Activated CD8-positive, alpha-beta T cell treated with anti-CD3 and anti-CD28 coated beads, Interleukin-2, amount 10 ng/mL, durations not matched to agents 7 days and 5 days (primary cell): ENCODE data around the gene TNFRSF13B. TPM values are rescaled to one million over a fixed set of nuclear protein-coding genes. Genes with fewer than 3 reads are reported as not detected.
"Not testable (repeated sequence)": the region's sequence is repeated elsewhere in the genome, so short reads cannot be mapped to it uniquely, and the experiment has no call there.

ENCODE experiments used
- ATAC-seq: fragments of 150-1000 bp; cut with Tn5 transposase; one replicate; pipeline ENCODE4 v1.10.0; 2021; ENCODE audit warnings: moderate library complexity
- CTCF ChIA-PET: fragments of 350-600 bp; sonication (Branson Sonifier 250); formaldehyde crosslinking; loops from one replicate; lab custom pipeline; 2021; ENCODE audit warnings: antibody characterized with exemption; lab: Charles Lee
- POLR2A ChIA-PET: fragments of 350-600 bp; sonication (Branson Sonifier 250); formaldehyde crosslinking; loops from one replicate; lab custom pipeline; 2021; ENCODE audit warnings: antibody characterized with exemption; lab: Charles Lee
- DNase-seq: peaks from one replicate; pipeline ENCODE4 v3.0.0-alpha.2; 2020
- H3K27ac Mint-ChIP-seq: one replicate; pipeline ENCODE4 v1.8.0; 2021; ENCODE audit warnings: mild to moderate bottlenecking, mixed read lengths
- H3K27me3 Mint-ChIP-seq: one replicate; pipeline ENCODE4 v1.8.0; 2021; ENCODE audit warnings: low read depth, mixed read lengths
- H3K36me3 Mint-ChIP-seq: one replicate; pipeline ENCODE4 v1.8.0; 2021; ENCODE audit warnings: low read depth, mixed read lengths
- H3K4me1 Mint-ChIP-seq: one replicate; pipeline ENCODE4 v1.8.0; 2021; ENCODE audit warnings: low read depth, mixed read lengths
- H3K4me3 Mint-ChIP-seq: one replicate; pipeline ENCODE4 v1.8.0; 2021; ENCODE audit warnings: mild to moderate bottlenecking, mixed read lengths
- H3K9me3 Mint-ChIP-seq: one replicate; pipeline ENCODE4 v1.8.0; 2022; ENCODE audit warnings: mixed read lengths; ENCODE audit not compliant: insufficient read depth
- total RNA-seq, 2 experiments: library from RNA; stranded (reverse); gene quantifications; one replicate each; pipeline ENCODE4 v1.2.3, GENCODE V29; 2021

Gene TNFRSF13B
- total RNA-seq, 2 experiments from 2014 or later, result not detected

GRCh38 chr17:16961792-16962191 lies 10.1 kb downstream of the TNFRSF13B start:
- Mint-ChIP-seq H3K9me3 (no peaks in the 10 kb centered on the region), H3K27me3 (peaks cover 40% of the 10 kb centered on the region), H3K27ac (no peak overlapping the region), H3K36me3 (no peaks in the 10 kb centered on the region), H3K4me1 (no peaks in the 10 kb centered on the region), H3K4me3 (no peak overlapping the region)
- ATAC-seq (no peak), DNase-seq (no peak)
- ChIA-PET CTCF (no interaction called here), POLR2A (no interaction called here)

GRCh38 chr17:16961022-16961421 lies 10.9 kb downstream of the TNFRSF13B start:
- peaks cover 43% of the 10 kb centered on the region for H3K27me3 Mint-ChIP-seq
- H3K4me3 Mint-ChIP-seq, H3K4me1 Mint-ChIP-seq, ATAC-seq, POLR2A ChIA-PET, DNase-seq, CTCF ChIA-PET, H3K27ac Mint-ChIP-seq, H3K9me3 Mint-ChIP-seq, H3K36me3 Mint-ChIP-seq: not testable (repeated sequence)

- H3K4me3 Mint-ChIP-seq, H3K9me3 Mint-ChIP-seq, ATAC-seq, DNase-seq, H3K4me1 Mint-ChIP-seq, H3K27ac Mint-ChIP-seq, POLR2A ChIA-PET, H3K36me3 Mint-ChIP-seq, CTCF ChIA-PET: not testable (repeated sequence)
- H3K27me3 Mint-ChIP-seq, result peaks cover 35% of the 10 kb centered on the region
These were observed 16.9 kb downstream of the TNFRSF13B start for GRCh38 chr17:16955011-16955410.

- DNase-seq (no peak), ATAC-seq (no peak)
- Mint-ChIP-seq H3K36me3 (no peaks in the 10 kb centered on the region), H3K4me3 (no peak overlapping the region), H3K27ac (no peak overlapping the region), H3K27me3 (peaks cover 31% of the 10 kb centered on the region), H3K4me1 (no peaks in the 10 kb centered on the region), H3K9me3 (no peaks in the 10 kb centered on the region)
- ChIA-PET POLR2A (no interaction called here), CTCF (no interaction called here)
These were observed 17.4 kb downstream of the TNFRSF13B start for GRCh38 chr17:16954521-16954920.

GRCh38 chr17:16953841-16954240 lies 18.1 kb downstream of the TNFRSF13B start:
- ATAC-seq, result no peak
- POLR2A ChIA-PET, result no interaction called here
- peaks cover 27% of the 10 kb centered on the region for H3K27me3 Mint-ChIP-seq

GRCh38 chr17:16953347-16953746 lies 18.6 kb downstream of the TNFRSF13B start:
- no peak overlapping the region for H3K27ac Mint-ChIP-seq
- H3K36me3 Mint-ChIP-seq, result peaks cover 3% of the 10 kb centered on the region
- ChIA-PET POLR2A (no interaction called here), CTCF (no interaction called here)
- H3K27me3 Mint-ChIP-seq, result peaks cover 22% of the 10 kb centered on the region
- no peaks in the 10 kb centered on the region for H3K4me1 Mint-ChIP-seq
- peaks cover 9% of the 10 kb centered on the region for H3K9me3 Mint-ChIP-seq
- no peak overlapping the region for H3K4me3 Mint-ChIP-seq
- DNase-seq (no peak), ATAC-seq (no peak)

More at GRCh38 chr17:16953841-16954240, 18.1 kb downstream of the TNFRSF13B start:
- CTCF ChIA-PET, result no interaction called here
- Mint-ChIP-seq H3K4me1 (no peaks in the 10 kb centered on the region), H3K27ac (no peak overlapping the region), H3K9me3 (peaks cover 6% of the 10 kb centered on the region), H3K4me3 (no peak overlapping the region), H3K36me3 (peaks cover 3% of the 10 kb centered on the region)
- DNase-seq, result no peak

- POLR2A ChIA-PET, result no interaction called here
- Mint-ChIP-seq H3K9me3 (peaks cover 9% of the 10 kb centered on the region), H3K27me3 (peaks cover 22% of the 10 kb centered on the region), H3K27ac (no peak overlapping the region), H3K36me3 (peaks cover 3% of the 10 kb centered on the region), H3K4me3 (no peak overlapping the region), H3K4me1 (no peaks in the 10 kb centered on the region)
- CTCF ChIA-PET, result no interaction called here
- no peak for ATAC-seq
- peak; percentile 6 for DNase-seq
These were observed 19.5 kb downstream of the TNFRSF13B start for GRCh38 chr17:16952401-16952800.

- peaks cover 3% of the 10 kb centered on the region for H3K36me3 Mint-ChIP-seq
- H3K9me3 Mint-ChIP-seq, result peaks cover 9% of the 10 kb centered on the region
- H3K4me1 Mint-ChIP-seq, result no peaks in the 10 kb centered on the region
- H3K27ac Mint-ChIP-seq, result no peak overlapping the region
- DNase-seq, result no peak
- ChIA-PET CTCF (no interaction called here), POLR2A (no interaction called here)
- ATAC-seq, result no peak
- H3K27me3 Mint-ChIP-seq, result peaks cover 8% of the 10 kb centered on the region
- no peak overlapping the region for H3K4me3 Mint-ChIP-seq
These were observed 21.4 kb downstream of the TNFRSF13B start for GRCh38 chr17:16950488-16950887.

- CTCF ChIA-PET, result no interaction called here
- POLR2A ChIA-PET, result no interaction called here
- Mint-ChIP-seq H3K4me1 (no peaks in the 10 kb centered on the region), H3K27ac (no peak overlapping the region), H3K4me3 (no peak overlapping the region), H3K9me3 (peaks cover 9% of the 10 kb centered on the region), H3K36me3 (peaks cover 3% of the 10 kb centered on the region), H3K27me3 (peaks cover 2% of the 10 kb centered on the region)
- ATAC-seq (no peak), DNase-seq (no peak)
These were observed 23.1 kb downstream of the TNFRSF13B start for GRCh38 chr17:16948587-16949376.

GRCh38 chr17:16947470-16947869 lies 24.4 kb downstream of the TNFRSF13B start:
- ATAC-seq, result no peak
- CTCF ChIA-PET, result no interaction called here

GRCh38 chr17:16945663-16946218 lies 26.2 kb downstream of the TNFRSF13B start:
- H3K4me3 Mint-ChIP-seq, result no peak overlapping the region
- ATAC-seq (no peak), DNase-seq (no peak)
- POLR2A ChIA-PET, result no interaction called here
- H3K27ac Mint-ChIP-seq, result no peak overlapping the region
- H3K4me1 Mint-ChIP-seq, result no peaks in the 10 kb centered on the region
- peaks cover 9% of the 10 kb centered on the region for H3K9me3 Mint-ChIP-seq
- H3K27me3 Mint-ChIP-seq, result no peaks in the 10 kb centered on the region
- CTCF ChIA-PET, result no interaction called here
- H3K36me3 Mint-ChIP-seq, result peaks cover 3% of the 10 kb centered on the region

More at GRCh38 chr17:16947470-16947869, 24.4 kb downstream of the TNFRSF13B start:
- Mint-ChIP-seq H3K4me1 (no peaks in the 10 kb centered on the region), H3K9me3 (peaks cover 9% of the 10 kb centered on the region), H3K27ac (no peak overlapping the region), H3K4me3 (no peak overlapping the region), H3K36me3 (peaks cover 3% of the 10 kb centered on the region), H3K27me3 (peaks cover 2% of the 10 kb centered on the region)
- no peak for DNase-seq
- POLR2A ChIA-PET, result no interaction called here

GRCh38 chr17:16945136-16945482 lies 26.8 kb downstream of the TNFRSF13B start:
- CTCF ChIA-PET, result no interaction called here
- ATAC-seq (no peak), DNase-seq (no peak)
- POLR2A ChIA-PET, result no interaction called here
- peaks cover 9% of the 10 kb centered on the region for H3K9me3 Mint-ChIP-seq
- H3K4me3 Mint-ChIP-seq, result no peak overlapping the region
- peaks cover 3% of the 10 kb centered on the region for H3K36me3 Mint-ChIP-seq
- H3K27me3 Mint-ChIP-seq, result no peaks in the 10 kb centered on the region
- H3K4me1 Mint-ChIP-seq, result no peaks in the 10 kb centered on the region
- no peak overlapping the region for H3K27ac Mint-ChIP-seq
